Esophagus muscularis mucosa (tissue), 4 donors: ENCODE measurements around the gene PAK4.

Experiments used
- EP300 ChIP-seq: sonication (generic); formaldehyde crosslinking; IDR thresholded peaks from one replicate; pipeline ENCODE4 v1.6.1; 2017; ENCODE audit warnings: antibody characterized with exemption
- POLR2A ChIP-seq: fragments of 450-650 bp; IDR thresholded peaks from one replicate; pipeline ENCODE4 v1.6.1; 2017; ENCODE audit warnings: antibody characterized with exemption, moderate library complexity, mild to moderate bottlenecking, low read depth
- TF ChIP-seq, protein P1 (sequence below), 3 experiments: fragments of 200-600 bp in 2 of 3; fragments of 450-650 bp in 1 of 3; sonication (generic) in 2 of 3; IDR thresholded peaks; one replicate each; pipeline ENCODE4 v1.5.1; 2017 to 2019; ENCODE audit warnings: antibody characterized with exemption in 3 of 3, mild to moderate bottlenecking in 2 of 3, moderate library complexity in 1 of 3

DNA sequence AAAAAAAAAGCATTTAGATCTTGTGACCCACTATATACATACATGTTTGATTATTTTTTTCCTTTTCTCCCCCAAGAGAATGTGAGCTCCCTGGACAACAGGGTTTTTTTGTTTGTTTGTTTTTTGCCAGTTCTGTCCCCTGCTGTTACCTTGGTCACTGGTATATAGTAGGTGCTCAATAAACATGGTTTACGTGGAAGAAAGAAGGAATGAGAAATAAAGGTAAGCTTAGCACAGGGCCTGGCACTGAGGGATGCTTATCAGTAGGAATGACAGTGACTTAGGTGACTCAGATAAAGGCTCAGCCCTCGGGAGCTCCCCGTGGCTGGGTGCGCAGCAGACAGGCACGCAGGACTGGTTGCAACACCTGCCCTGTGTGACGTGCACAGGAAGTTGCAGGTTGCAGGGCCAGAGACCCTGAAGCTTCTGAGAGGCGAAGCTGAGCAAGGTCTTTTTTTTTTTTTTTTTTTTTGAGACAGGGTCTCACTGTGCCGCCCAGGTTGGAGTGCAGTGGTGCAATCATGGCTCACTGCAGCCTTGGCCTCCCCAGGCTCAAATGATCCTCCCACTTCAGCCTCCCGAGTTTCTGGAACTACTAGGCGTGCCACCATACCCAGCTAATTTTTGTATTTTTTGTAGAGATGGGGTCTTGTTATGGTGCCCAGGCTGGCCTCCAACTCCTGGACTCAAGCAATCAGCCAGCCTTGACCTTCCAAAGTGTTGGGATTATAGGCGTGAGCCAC lies 10.3 kb upstream of the PAK4 start:
- TF ChIP-seq, protein P1, sequence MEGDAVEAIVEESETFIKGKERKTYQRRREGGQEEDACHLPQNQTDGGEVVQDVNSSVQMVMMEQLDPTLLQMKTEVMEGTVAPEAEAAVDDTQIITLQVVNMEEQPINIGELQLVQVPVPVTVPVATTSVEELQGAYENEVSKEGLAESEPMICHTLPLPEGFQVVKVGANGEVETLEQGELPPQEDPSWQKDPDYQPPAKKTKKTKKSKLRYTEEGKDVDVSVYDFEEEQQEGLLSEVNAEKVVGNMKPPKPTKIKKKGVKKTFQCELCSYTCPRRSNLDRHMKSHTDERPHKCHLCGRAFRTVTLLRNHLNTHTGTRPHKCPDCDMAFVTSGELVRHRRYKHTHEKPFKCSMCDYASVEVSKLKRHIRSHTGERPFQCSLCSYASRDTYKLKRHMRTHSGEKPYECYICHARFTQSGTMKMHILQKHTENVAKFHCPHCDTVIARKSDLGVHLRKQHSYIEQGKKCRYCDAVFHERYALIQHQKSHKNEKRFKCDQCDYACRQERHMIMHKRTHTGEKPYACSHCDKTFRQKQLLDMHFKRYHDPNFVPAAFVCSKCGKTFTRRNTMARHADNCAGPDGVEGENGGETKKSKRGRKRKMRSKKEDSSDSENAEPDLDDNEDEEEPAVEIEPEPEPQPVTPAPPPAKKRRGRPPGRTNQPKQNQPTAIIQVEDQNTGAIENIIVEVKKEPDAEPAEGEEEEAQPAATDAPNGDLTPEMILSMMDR (IDR thresholded peaks at IDR 0.05): no peak
- TF ChIP-seq EP300: no peak
- TF ChIP-seq POLR2A: no peak
